NCI-H1436 treated with DMSO at 0.1 percent for 48 hours (cell line): ENCODE results near the gene BBLN.
"Not testable (repeated sequence)": the region's sequence is repeated elsewhere in the genome, so short reads cannot be mapped to it uniquely, and the experiment has no call there.

Experiments
- DNase-seq: peaks from one replicate; lab custom pipeline; 2025; lab: John Stamatoyannopoulos, UW

BBLN gene

GRCh38 chr9:128163523-128164306 lies 3.6 kb downstream of the BBLN start:
- no peak for DNase-seq

- no peak for DNase-seq
Measured at GRCh38 chr9:128164307-128164885, 4.3 kb downstream of the BBLN start.

- no peak for DNase-seq
Measured at GRCh38 chr9:128166169-128166568, 6.1 kb downstream of the BBLN start.

- no peak for DNase-seq
Measured at GRCh38 chr9:128167209-128167608, 7.1 kb downstream of the BBLN start.

GRCh38 chr9:128168731-128169308 lies 8.8 kb downstream of the BBLN start:
- DNase-seq: no peak

- no peak for DNase-seq
Measured at GRCh38 chr9:128169492-128169891, 9.4 kb downstream of the BBLN start.

GRCh38 chr9:128169925-128170324 lies 9.9 kb downstream of the BBLN start:
- no peak for DNase-seq

GRCh38 chr9:128174062-128174461 lies 14.0 kb downstream of the BBLN start:
- no peak for DNase-seq

- DNase-seq: no peak
Measured at GRCh38 chr9:128175102-128175563, 15.1 kb downstream of the BBLN start.

GRCh38 chr9:128175726-128176125 lies 15.7 kb downstream of the BBLN start:
- no peak for DNase-seq

GRCh38 chr9:128178806-128179431 lies 18.9 kb downstream of the BBLN start:
- no peak for DNase-seq

- no peak for DNase-seq
Measured at GRCh38 chr9:128180001-128180400, 19.9 kb downstream of the BBLN start.

- DNase-seq: no peak
Measured at GRCh38 chr9:128180447-128180846, 20.4 kb downstream of the BBLN start.

GRCh38 chr9:128181480-128181879 lies 21.4 kb downstream of the BBLN start:
- DNase-seq: not testable (repeated sequence)

- no peak for DNase-seq
Measured at GRCh38 chr9:128182893-128183588, 23.0 kb downstream of the BBLN start.

- DNase-seq: no peak
Measured at GRCh38 chr9:128185979-128186965, 26.2 kb downstream of the BBLN start.

GRCh38 chr9:128187361-128187760 lies 27.3 kb downstream of the BBLN start:
- no peak for DNase-seq

- no peak for DNase-seq
Measured at GRCh38 chr9:128188209-128188608, 28.1 kb downstream of the BBLN start.

- no peak for DNase-seq
Measured at GRCh38 chr9:128190013-128190412, 29.9 kb downstream of the BBLN start.

GRCh38 chr9:128190516-128191405 lies 30.7 kb downstream of the BBLN start:
- DNase-seq: no peak
